Measurements from ENCODE around the gene SLC44A3. TPM values are rescaled to one million over a fixed set of nuclear protein-coding genes. Genes with fewer than 3 reads are reported as not detected.

Gene SLC44A3
- total and polyA plus RNA-seq, 12 donors = 4.2 to 26.2 (median 9.5) TPM

GRCh38 chr1:94865360-94865759, 45.2 kb downstream of the SLC44A3 start:
- intact Hi-C loops (cut with DNase I) = no loop called here

GRCh38 chr1:94866164-94866807, 46.1 kb downstream of the SLC44A3 start:
- WGBS, 4 donors = 39 to 43% (median 41%) methylated on average over 4 of the region's 4 CpGs
- no peak for TF ChIP-seq CTCF (IDR thresholded peaks at IDR 0.05)
- TF ChIP-seq POLR2A (IDR thresholded peaks at IDR 0.05) = no peak
- DNase-seq = peak in 5 of 7 donors; percentile 46 to 71 (median 49)
- Histone ChIP-seq H3K4me3 (no peak overlapping the region), H3K27me3 (no peaks in the 10 kb centered on the region), H3K4me1 (replicated peaks in 1 of 2) (peaks cover 46 to 65% of the 10 kb centered on the region in 2 donors), H3K27ac (peak overlapping the region; percentile 73 to 92 (median 87)), H3K9me3 (replicated peaks in 1 of 3) (no peaks in the 10 kb centered on the region), H3K36me3 (replicated peaks in 1 of 2) (no peaks in the 10 kb centered on the region)
- intact Hi-C loops (cut with DNase I) = no loop called here

More at GRCh38 chr1:94865360-94865759, 45.2 kb downstream of the SLC44A3 start:
- H3K4me3 ChIP-seq = no peak overlapping the region
- peaks cover 46 to 74% of the 10 kb centered on the region in 2 donors for H3K4me1 ChIP-seq (replicated peaks in 1 of 2)
- H3K36me3 ChIP-seq (replicated peaks in 1 of 2) = no peaks in the 10 kb centered on the region
- TF ChIP-seq CTCF (IDR thresholded peaks at IDR 0.05) = no peak
- TF ChIP-seq POLR2A (IDR thresholded peaks at IDR 0.05) = no peak
- peak overlapping the region; percentile 73 to 92 (median 87) for H3K27ac ChIP-seq
- DNase-seq = peak in 1 of 7 donors; percentile 26
- no peaks in the 10 kb centered on the region for H3K27me3 ChIP-seq
- 51 to 64% (median 60%) methylated on average over 4 of the region's 4 CpGs for WGBS, 4 donors
- H3K9me3 ChIP-seq (replicated peaks in 1 of 3) = no peaks in the 10 kb centered on the region

- no peaks in the 10 kb centered on the region for H3K27me3 ChIP-seq
- no peaks in the 10 kb centered on the region for H3K36me3 ChIP-seq (replicated peaks in 1 of 2)
- TF ChIP-seq CTCF (IDR thresholded peaks at IDR 0.05) = no peak
- no peak for TF ChIP-seq POLR2A (IDR thresholded peaks at IDR 0.05)
- 86 to 100% (median 93%) methylated on average over 2 of the region's 2 CpGs for WGBS, 4 donors
- H3K4me1 ChIP-seq (replicated peaks in 1 of 2) = peaks cover 10 to 25% of the 10 kb centered on the region in 2 donors
- no peaks in the 10 kb centered on the region for H3K9me3 ChIP-seq (replicated peaks in 1 of 3)
- no peak overlapping the region for H3K27ac ChIP-seq
- no peak overlapping the region for H3K4me3 ChIP-seq
- DNase-seq = no peak
- intact Hi-C loops (cut with DNase I) = no loop called here
These were observed 50.9 kb downstream of the SLC44A3 start for GRCh38 chr1:94871031-94871430.

GRCh38 chr1:94872771-94873495, 52.8 kb downstream of the SLC44A3 start:
- intact Hi-C loops (cut with DNase I) = no loop called here
- Histone ChIP-seq H3K36me3 (replicated peaks in 1 of 2) (no peaks in the 10 kb centered on the region), H3K4me1 (replicated peaks in 1 of 2) (peaks cover 0 to 7% of the 10 kb centered on the region in 2 donors), H3K4me3 (no peak overlapping the region), H3K9me3 (replicated peaks in 1 of 3) (no peaks in the 10 kb centered on the region), H3K27ac (no peak overlapping the region), H3K27me3 (no peaks in the 10 kb centered on the region)
- WGBS, 4 donors = 56 to 65% (median 61%) methylated on average over 4 of the region's 4 CpGs
- DNase-seq = no peak
- TF ChIP-seq POLR2A (IDR thresholded peaks at IDR 0.05) = no peak
- TF ChIP-seq CTCF (IDR thresholded peaks at IDR 0.05) = no peak

Measured in adrenal gland (tissue), 12 donors.